B cell (primary cell): ENCODE measurements around the gene MGA. TPM values are rescaled to one million over a fixed set of nuclear protein-coding genes. Genes with fewer than 3 reads are reported as not detected.

Experiments used
- ATAC-seq: fragments of 200-7000 bp; cut with Tn5 transposase; one replicate; pipeline ENCODE4 v1.10.0; 2021; ENCODE audit warnings: low read depth, mild to moderate bottlenecking, moderate number of reproducible peaks, moderate library complexity
- CTCF ChIA-PET: fragments of 350-600 bp; sonication (Branson Sonifier 250); formaldehyde crosslinking; loops from one replicate; lab custom pipeline; 2021; ENCODE audit warnings: antibody characterized with exemption, inconsistent platforms; lab: Charles Lee
- POLR2A ChIA-PET: fragments of 350-600 bp; sonication (Branson Sonifier 250); formaldehyde crosslinking; loops from one replicate; lab custom pipeline; 2021; ENCODE audit warnings: antibody characterized with exemption; lab: Charles Lee
- DNase-seq: peaks from one replicate; pipeline ENCODE4 v3.0.0; 2013
- H2AFZ ChIP-seq: 2 replicates; pipeline ENCODE4 v1.6.1; 2012; ENCODE audit warnings: mild to moderate bottlenecking, low read depth, low read length; ENCODE audit not compliant: insufficient read depth, poor library complexity, severe bottlenecking
- H3K27ac ChIP-seq, 2 donors: 1 replicate in 1 of 2; 2 replicates in 1 of 2; pipeline ENCODE4 v1.5.1; 2012 to 2013; ENCODE audit warnings: low read length in 2 of 2, mild to moderate bottlenecking in 2 of 2, moderate library complexity in 1 of 2
- H3K27me3 ChIP-seq, 4 experiments: fragments of 200-600 bp in 1 of 4; sonication (generic) in 1 of 4; replicated peaks in 1 of 4; 1 replicate in 2 of 4; 2 replicates in 2 of 4; pipeline versions ENCODE4 v1.6.1 to v1.7.0; 2013 to 2016; ENCODE audit warnings: low read length in 3 of 4, mild to moderate bottlenecking in 2 of 4, mixed read lengths in 1 of 4, moderate library complexity in 1 of 4; ENCODE audit not compliant: insufficient read depth in 4 of 4, control insufficient read depth in 3 of 4; ENCODE audit errors: control extremely low read depth in 1 of 4
- H3K36me3 ChIP-seq, 2 experiments: replicated peaks in 1 of 2; 1 replicate in 1 of 2; 2 replicates in 1 of 2; pipeline versions ENCODE4 v1.6.1 to v1.7.1; 2013; ENCODE audit warnings: low read length in 1 of 2; ENCODE audit not compliant: insufficient read depth in 2 of 2, control insufficient read depth in 1 of 2; ENCODE audit errors: control extremely low read depth in 1 of 2, extremely low read depth in 1 of 2
- H3K4me1 ChIP-seq, 2 donors: fragments of 200-600 bp in 1 of 2; sonication (generic) in 1 of 2; 1 replicate in 1 of 2; 2 replicates in 1 of 2; pipeline versions ENCODE4 v1.5.1 to v1.6.1; 2013 to 2017; ENCODE audit warnings: low read length in 2 of 2; ENCODE audit not compliant: control insufficient read depth in 2 of 2, insufficient read depth in 2 of 2
- H3K4me2 ChIP-seq: replicated peaks from 2 replicates; pipeline ENCODE3; 2012; ENCODE audit warnings: mild to moderate bottlenecking, low read depth, low read length; ENCODE audit not compliant: poor library complexity, severe bottlenecking
- H3K4me3 ChIP-seq, 5 experiments: fragments of 200-600 bp in 1 of 5; sonication (generic) in 1 of 5; 1 replicate in 3 of 5; 2 replicates in 2 of 5; pipeline versions ENCODE4 v1.5.1 to v1.7.0; 2011 to 2016; ENCODE audit warnings: low read length in 4 of 5, mild to moderate bottlenecking in 4 of 5, low read depth in 2 of 5, control low read depth in 1 of 5, moderate library complexity in 1 of 5; ENCODE audit not compliant: insufficient read depth in 1 of 5; ENCODE audit errors: control extremely low read depth in 1 of 5, extremely low read depth in 1 of 5
- H3K79me2 ChIP-seq: fragments of 200-600 bp; sonication (generic); one replicate; pipeline ENCODE4 v1.6.0; 2016; ENCODE audit warnings: low read length; ENCODE audit not compliant: control insufficient read depth, insufficient read depth
- H3K9ac ChIP-seq: fragments of 200-600 bp; sonication (generic); 2 replicates; pipeline ENCODE4 v1.6.1; 2017; ENCODE audit warnings: mild to moderate bottlenecking, low read length, moderate library complexity
- H3K9me3 ChIP-seq, 3 donors: one replicate each; pipeline versions ENCODE4 v1.6.1 to v1.7.1; 2013; ENCODE audit warnings: low read length in 2 of 3; ENCODE audit not compliant: control insufficient read depth in 2 of 3, insufficient read depth in 1 of 3; ENCODE audit errors: control extremely low read depth in 1 of 3
- H4K20me1 ChIP-seq: 2 replicates; pipeline ENCODE4 v1.6.0; 2012; ENCODE audit warnings: mild to moderate bottlenecking, low read length; ENCODE audit not compliant: insufficient read depth, control insufficient read depth, poor library complexity, severe bottlenecking
- H3K27ac Mint-ChIP-seq: one replicate; pipeline ENCODE4 v1.8.0; 2021; ENCODE audit warnings: mixed read lengths
- H3K27me3 Mint-ChIP-seq: one replicate; pipeline ENCODE4 v1.8.0; 2021; ENCODE audit warnings: mixed read lengths
- H3K4me1 Mint-ChIP-seq: one replicate; pipeline ENCODE4 v1.8.0; 2021; ENCODE audit warnings: mixed read lengths
- H3K4me3 Mint-ChIP-seq: one replicate; pipeline ENCODE4 v1.8.0; 2021; ENCODE audit warnings: mixed read lengths
- H3K9me3 Mint-ChIP-seq: one replicate; pipeline ENCODE4 v1.8.0; 2022; ENCODE audit warnings: mixed read lengths; ENCODE audit not compliant: insufficient read depth
- CTCF ChIP-seq: fragments of 200-600 bp; IDR thresholded peaks from one replicate; pipeline ENCODE4 v1.8.0; 2022; ENCODE audit warnings: antibody characterized with exemption, mild to moderate bottlenecking
- EZH2 ChIP-seq: IDR thresholded peaks from 2 replicates; pipeline ENCODE4 v1.6.1; 2012; ENCODE audit warnings: borderline replicate concordance, low read depth, mild to moderate bottlenecking, moderate library complexity, low read length; ENCODE audit not compliant: insufficient read depth, poor library complexity, severe bottlenecking
- WGBS: methylation state at CpG from one replicate; pipeline ENCODE4 v1.1.5; 2013; ENCODE audit warnings: missing lambda C conversion rate; ENCODE audit not compliant: insufficient coverage; 5-methylcytosine and 5-hydroxymethylcytosine counted together
- intact Hi-C: fragments of 100-400 bp; cut with micrococcal nuclease; formaldehyde crosslinking; loops from one replicate; pipeline ENCODE4 v1.10.0; 2022
- polyA plus RNA-seq: library from polyadenylated mRNA; depleted of rRNA; stranded (reverse); fragments of >200 nt; gene quantifications from 2 replicates; pipeline ENCODE4 v1.2.3, GENCODE V29; 2012
- total RNA-seq, 2 donors: library from RNA; stranded (reverse); fragments of 120-200 nt in 1 of 2; gene quantifications; 1 replicate in 1 of 2; 2 replicates in 1 of 2; pipeline versions ENCODE4 v1.2.3 to v1.2.4, GENCODE V29; 2013 to 2022

MGA gene
- total and polyA plus RNA-seq, 2 donors (not counting 1 experiment from before 2014, with no cell fraction given) = 5.4 to 79.7 TPM

DNA sequence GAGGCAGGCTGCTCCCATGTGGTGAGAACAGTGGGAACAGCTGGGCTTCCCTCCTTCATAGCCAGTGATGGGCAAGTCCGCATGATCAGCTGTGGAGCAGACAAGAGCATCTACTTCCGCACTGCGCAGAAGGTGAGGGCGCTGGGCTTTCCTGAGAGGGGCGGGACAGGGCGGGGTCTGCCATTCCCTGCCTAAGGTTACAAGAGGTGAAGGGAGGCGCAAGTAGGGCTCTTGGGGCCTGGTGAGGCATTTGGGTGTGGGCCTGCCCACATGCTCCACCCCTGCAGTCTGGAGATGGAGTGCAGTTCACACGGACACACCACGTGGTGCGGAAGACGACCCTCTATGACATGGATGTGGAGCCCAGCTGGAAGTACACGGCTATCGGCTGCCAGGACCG lies 157.1 kb downstream of the MGA start:
- Histone ChIP-seq H3K27ac (no peak overlapping the region), H3K9me3 (no peaks in the 10 kb centered on the region), H3K79me2 (no peaks in the 10 kb centered on the region), H3K4me2 (no peak overlapping the region), H3K4me1 (no peaks in the 10 kb centered on the region), H3K4me3 (no peak overlapping the region), H3K36me3 (peaks cover 0 to 57% of the 10 kb centered on the region in 2 experiments), H4K20me1 (no peaks in the 10 kb centered on the region), H2AFZ (no peak overlapping the region), H3K27me3 (no peaks in the 10 kb centered on the region), H3K9ac (no peak overlapping the region)
- no peak overlapping the region for H3K27ac Mint-ChIP-seq
- CTCF ChIA-PET = interaction anchor here (7.1 kb wide), 1 partner anchor 44 kb away, joined by 38 read pairs; the partner anchor contains the start of gene MAPKBP1
- POLR2A ChIA-PET = no interaction called here
- no peak overlapping the region for H3K4me3 Mint-ChIP-seq
- no peaks in the 10 kb centered on the region for H3K9me3 Mint-ChIP-seq
- intact Hi-C loops = no loop called here
- no peaks in the 10 kb centered on the region for H3K4me1 Mint-ChIP-seq
- H3K27me3 Mint-ChIP-seq = no peaks in the 10 kb centered on the region
- TF ChIP-seq EZH2 (no peak), CTCF (no peak)
- 97% methylated on average over 14 of the region's 14 CpGs for WGBS
- no peak for ATAC-seq
- DNase-seq = no peak

GRCh38 chr15:41817781-41818180 lies 157.6 kb downstream of the MGA start:
- Histone ChIP-seq H2AFZ (no peak overlapping the region), H3K4me3 (no peak overlapping the region), H3K36me3 (peaks cover 0 to 53% of the 10 kb centered on the region in 2 experiments), H4K20me1 (no peaks in the 10 kb centered on the region), H3K4me1 (no peaks in the 10 kb centered on the region), H3K27ac (no peak overlapping the region), H3K79me2 (no peaks in the 10 kb centered on the region), H3K9me3 (no peaks in the 10 kb centered on the region), H3K9ac (no peak overlapping the region), H3K4me2 (no peak overlapping the region), H3K27me3 (no peaks in the 10 kb centered on the region)
- ChIA-PET CTCF (interaction anchor here (1.0 to 7.1 kb wide), 3 partner anchors 9 to 87 kb away, joined by 3 to 38 read pairs (median 4); partner anchors contain the start of gene MAPKBP1), POLR2A (no interaction called here)
- no peaks in the 10 kb centered on the region for H3K9me3 Mint-ChIP-seq
- no peaks in the 10 kb centered on the region for H3K27me3 Mint-ChIP-seq
- DNase-seq (no peak), ATAC-seq (no peak)
- TF ChIP-seq EZH2 (no peak), CTCF (no peak)
- WGBS = no CpG with 5 or more reads among the region's 6 CpGs
- intact Hi-C loops = no loop called here
- H3K4me1 Mint-ChIP-seq = no peaks in the 10 kb centered on the region
- H3K4me3 Mint-ChIP-seq = no peak overlapping the region
- H3K27ac Mint-ChIP-seq = no peak overlapping the region
